RKO (cell line): ENCODE measurements around the gene ADIPOQ.
"Not testable (repeated sequence)": the region's sequence is repeated elsewhere in the genome, so short reads cannot be mapped to it uniquely, and the experiment has no call there.

ENCODE experiments used
- DNase-seq: peaks from one replicate; pipeline ENCODE4 v3.0.0-alpha.2; 2016; ENCODE audit warnings: low spot score

Gene ADIPOQ

GRCh38 chr3:186842426-186843038 lies at the start of gene ADIPOQ:
Gene ADIPOQ, plus strand, starts transcription at chr3:186842710. Its CDS starts 10,349 bp downstream, at chr3:186853059.
- DNase-seq: no peak

GRCh38 chr3:186798239-186798874 lies 44.2 kb upstream of the ADIPOQ start:
- DNase-seq: no peak

DNA sequence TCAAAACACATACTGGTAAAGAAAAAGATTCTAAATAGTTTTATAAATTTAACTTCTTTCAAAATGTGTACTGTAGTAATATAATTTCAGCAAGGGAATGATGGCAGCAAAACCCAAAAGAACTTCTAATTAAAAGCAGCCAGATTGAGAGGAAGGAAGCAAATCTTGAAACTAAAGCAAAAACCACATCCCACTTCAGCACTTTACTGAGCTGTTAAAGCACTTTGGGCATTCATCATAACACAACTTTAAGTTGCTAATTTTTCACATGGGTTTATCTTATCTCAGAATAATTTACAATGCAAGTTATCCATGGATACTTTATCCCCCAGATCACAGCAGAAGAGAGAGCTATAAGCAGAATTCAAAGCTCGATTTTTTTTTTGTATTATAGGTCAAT lies 42.2 kb upstream of the ADIPOQ start:
- DNase-seq: no peak

- no peak for DNase-seq
Observed at GRCh38 chr3:186802701-186803100, 39.8 kb upstream of the ADIPOQ start.

GRCh38 chr3:186803447-186803846 lies 39.1 kb upstream of the ADIPOQ start:
- not testable (repeated sequence) for DNase-seq

- DNase-seq: peak; percentile 87
Observed at GRCh38 chr3:186806089-186807055, 36.1 kb upstream of the ADIPOQ start, which contains the start of gene RFC4. Gene RFC4, minus strand, starts transcription at chr3:186806482. Its CDS starts 1,769 bp downstream, at chr3:186804713.

- DNase-seq: no peak
Observed at GRCh38 chr3:186807231-186807630, 35.3 kb upstream of the ADIPOQ start.

DNA sequence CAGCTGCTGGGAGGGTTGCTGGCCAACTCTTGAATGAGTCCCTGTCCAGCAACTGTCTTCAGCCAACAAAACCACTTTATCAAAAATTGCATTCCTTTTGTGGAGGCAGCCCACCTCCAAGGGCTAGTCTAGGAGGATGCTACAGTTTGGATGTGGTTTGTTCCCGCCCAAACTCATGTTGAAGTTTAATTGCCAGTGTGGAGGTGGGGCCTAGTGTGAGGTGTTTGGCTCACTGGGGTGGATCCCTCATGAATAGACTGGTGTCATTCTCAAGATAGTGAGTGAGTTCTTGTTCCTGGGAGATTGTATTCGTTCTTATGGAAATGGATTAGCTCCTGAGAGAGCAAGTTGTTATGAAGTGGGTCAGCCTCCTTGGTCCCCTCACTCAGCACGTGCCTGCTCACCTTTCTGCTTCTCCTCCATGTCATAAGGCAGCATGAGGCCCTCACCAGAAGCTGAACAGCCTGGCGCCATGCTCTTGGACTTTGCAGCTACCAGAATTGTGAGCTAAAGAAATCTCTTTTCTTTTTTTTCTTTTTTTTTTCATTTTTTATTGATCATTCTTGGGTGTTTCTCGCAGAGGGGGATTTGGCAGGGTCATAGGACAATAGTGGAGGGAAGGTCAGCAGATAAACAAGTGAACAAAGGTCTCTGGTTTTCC lies 32.0 kb upstream of the ADIPOQ start:
- no peak for DNase-seq

- DNase-seq: not testable (repeated sequence)
Observed at GRCh38 chr3:186811313-186811712, 31.2 kb upstream of the ADIPOQ start.

DNA sequence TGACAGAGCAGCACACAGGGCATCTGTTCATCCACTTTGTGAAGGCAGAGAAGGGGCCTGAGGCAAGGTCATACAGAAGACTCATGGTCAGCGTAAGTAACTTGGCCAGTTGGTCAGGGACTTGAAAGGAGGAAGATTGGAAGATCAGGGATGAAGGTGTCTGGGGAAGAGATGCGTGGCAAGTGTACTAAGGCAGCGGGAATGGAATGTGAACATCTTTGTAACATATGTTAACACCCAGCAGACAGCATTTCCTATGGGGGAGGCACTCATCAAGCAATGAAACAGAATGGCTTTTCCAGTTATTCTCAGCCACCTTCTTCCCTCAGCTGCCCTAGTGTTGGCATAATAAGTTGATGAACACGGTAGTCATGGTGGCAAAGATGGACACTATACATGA lies 28.4 kb upstream of the ADIPOQ start:
- no peak for DNase-seq

- no peak for DNase-seq
Observed at GRCh38 chr3:186815435-186815834, 27.1 kb upstream of the ADIPOQ start.

GRCh38 chr3:186818516-186818915 lies 24.0 kb upstream of the ADIPOQ start:
- no peak for DNase-seq

DNA sequence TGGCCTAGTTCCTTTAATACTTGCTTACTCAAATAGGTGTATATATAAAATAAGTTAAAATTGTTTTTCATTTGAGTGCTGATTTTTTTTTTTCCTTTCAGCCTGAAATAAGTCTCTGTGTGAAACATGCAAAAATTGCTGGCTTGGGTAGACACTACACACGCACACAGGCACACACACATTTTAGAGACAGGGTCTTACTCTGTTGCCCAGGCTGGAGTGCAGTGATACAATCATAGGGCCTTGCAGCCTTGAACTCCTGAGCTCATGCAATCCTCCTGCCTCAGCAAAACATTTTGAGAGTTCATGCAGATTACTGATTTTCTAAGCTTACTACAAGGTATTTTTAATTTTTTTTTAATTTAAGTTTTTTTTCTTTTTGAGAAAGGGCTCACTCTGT lies 23.6 kb upstream of the ADIPOQ start:
- no peak for DNase-seq

DNA sequence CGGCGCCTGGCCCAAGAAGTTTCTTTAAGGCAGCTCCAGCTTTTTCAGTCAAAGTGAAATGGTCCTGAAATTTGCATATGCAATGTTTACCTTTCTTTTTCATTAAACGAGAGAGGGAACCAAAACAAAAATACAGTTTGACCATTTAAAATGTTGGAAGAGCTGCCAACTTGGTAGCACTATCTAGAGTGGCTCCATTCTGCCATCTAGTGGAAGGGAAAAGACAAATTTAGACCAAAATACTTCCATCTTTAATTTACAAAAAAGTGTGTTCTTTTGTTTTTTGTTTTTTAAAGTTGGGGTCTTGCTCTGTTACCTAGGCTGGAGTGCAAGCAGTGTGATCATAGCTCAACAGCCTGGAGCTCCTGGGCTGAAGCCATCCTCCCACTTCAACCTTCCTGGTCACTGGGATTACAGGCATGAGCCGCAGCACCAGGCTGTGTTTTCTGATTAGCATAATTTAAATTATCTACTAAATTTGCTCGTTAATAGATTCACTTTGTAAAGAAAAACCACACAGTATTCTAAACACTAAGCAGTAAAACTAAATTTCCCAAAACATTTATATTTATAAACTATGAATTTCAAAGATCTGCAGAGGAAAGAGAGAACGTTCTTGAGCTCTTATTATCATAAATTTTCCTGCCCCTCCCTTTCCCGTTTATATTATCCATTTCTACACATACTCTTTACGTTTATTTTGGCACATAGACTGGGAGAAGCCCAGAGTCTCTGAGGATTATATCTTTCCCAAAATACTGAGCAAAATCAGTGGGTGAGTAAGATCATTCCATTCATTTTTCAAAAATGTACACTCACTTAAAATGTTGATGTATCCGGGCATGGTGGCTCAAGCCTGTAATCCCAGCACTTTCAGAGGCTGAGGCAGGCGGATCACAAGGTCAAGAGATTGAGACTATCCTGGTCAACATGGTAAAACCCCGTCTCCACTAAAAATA lies 20.8 kb upstream of the ADIPOQ start:
- peak; percentile 69 for DNase-seq

DNA sequence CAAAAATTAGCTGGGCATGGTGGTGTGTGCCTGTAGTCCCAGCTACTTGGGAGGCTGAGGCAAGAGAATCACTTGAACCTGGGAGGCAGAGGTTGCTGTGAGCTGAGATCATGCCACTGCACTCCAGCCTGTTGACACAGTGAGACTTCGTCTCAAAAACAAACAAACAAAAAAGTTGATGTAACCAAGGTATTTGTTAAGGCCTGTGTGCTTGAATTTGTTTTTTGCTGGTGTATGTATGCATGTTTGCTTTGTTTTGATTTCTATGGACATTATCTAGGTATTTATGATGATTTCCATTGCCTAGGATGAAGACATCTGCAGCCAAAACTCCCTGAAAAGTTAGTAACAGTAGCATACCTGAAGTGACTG lies 20.1 kb upstream of the ADIPOQ start:
- not testable (repeated sequence) for DNase-seq

DNA sequence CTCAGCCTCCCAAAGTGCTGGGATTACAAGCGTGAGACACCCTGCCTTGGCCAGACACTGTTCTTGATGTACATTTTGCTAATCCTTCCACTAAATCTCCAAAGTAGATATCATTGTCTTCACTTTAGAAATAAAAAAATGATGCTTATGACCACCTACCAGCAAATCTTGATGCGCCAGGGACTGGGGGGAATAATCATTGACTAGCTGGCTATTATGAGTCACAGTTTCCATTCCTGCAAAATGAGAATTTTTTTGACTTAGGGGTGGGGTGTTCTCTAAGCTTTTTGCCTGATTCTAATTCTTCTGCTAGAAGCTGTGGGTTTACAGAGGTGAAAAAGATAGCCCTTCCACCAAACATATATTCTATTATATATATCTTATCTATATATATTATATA lies 19.1 kb upstream of the ADIPOQ start:
- DNase-seq: peak; percentile 56

GRCh38 chr3:186824430-186825139 lies 17.9 kb upstream of the ADIPOQ start:
- no peak for DNase-seq

DNA sequence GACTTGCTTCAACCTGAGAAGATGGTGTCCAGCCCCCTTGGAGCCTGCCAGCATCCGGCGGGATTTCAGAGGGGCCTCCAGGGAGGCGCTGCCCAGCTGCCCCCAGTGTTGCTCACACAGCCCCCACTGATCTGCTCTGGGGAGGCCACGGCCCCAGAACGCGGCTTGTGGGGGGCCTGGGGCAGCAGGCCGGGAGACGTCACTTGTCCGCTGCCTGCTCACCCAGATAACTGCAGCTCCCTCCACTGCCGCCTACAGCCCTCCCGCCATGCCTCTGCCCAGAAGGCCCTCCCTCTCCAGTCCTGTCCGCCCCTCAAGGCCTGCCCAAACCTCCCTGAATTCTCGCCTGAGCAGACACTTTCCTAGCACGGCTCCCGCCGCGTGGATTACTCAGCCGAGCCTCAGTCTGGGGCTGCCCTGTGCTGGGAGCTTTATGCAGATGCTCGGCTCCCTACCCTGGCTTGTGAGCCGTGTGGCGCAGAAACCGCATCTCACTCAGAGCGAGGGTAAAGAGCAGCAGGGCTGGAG lies 17.2 kb upstream of the ADIPOQ start:
- DNase-seq: no peak

- DNase-seq: no peak
Observed at GRCh38 chr3:186825872-186826409, 16.6 kb upstream of the ADIPOQ start.
